Transverse colon (tissue), 4 donors: Measurements from ENCODE around the gene PAOX.
"Not testable (repeated sequence)": the region's sequence is repeated elsewhere in the genome, so short reads cannot be mapped to it uniquely, and the experiment has no call there.

Experiments
- EP300 ChIP-seq: sonication (generic); formaldehyde crosslinking; IDR thresholded peaks from one replicate; pipeline ENCODE4 v1.6.1; 2017; ENCODE audit warnings: antibody characterized with exemption, low read depth
- POLR2A ChIP-seq: fragments of 450-650 bp; IDR thresholded peaks from one replicate; pipeline ENCODE4 v1.6.1; 2016; ENCODE audit warnings: antibody characterized with exemption, mild to moderate bottlenecking, moderate library complexity
- POLR2AphosphoS5 ChIP-seq, 3 donors: sonication (generic); formaldehyde crosslinking; IDR thresholded peaks; one replicate each; pipeline ENCODE4 v1.6.1; 2016; ENCODE audit warnings: antibody characterized with exemption in 3 of 3
- TF ChIP-seq, protein P1 (sequence below), 5 experiments: fragments of 200-600 bp in 3 of 5; fragments of 450-650 bp in 2 of 5; sonication (generic) in 3 of 5; IDR thresholded peaks; 1 replicate in 2 of 5; 2 replicates in 3 of 5; pipeline ENCODE4 v1.5.1; 2016 to 2017; ENCODE audit warnings: antibody characterized with exemption in 5 of 5, inconsistent platforms in 3 of 5, mild to moderate bottlenecking in 2 of 5, moderate library complexity in 1 of 5

GRCh38 chr10:133376183-133376582 is 2.9 kb upstream of the PAOX start:
- TF ChIP-seq, protein P1, sequence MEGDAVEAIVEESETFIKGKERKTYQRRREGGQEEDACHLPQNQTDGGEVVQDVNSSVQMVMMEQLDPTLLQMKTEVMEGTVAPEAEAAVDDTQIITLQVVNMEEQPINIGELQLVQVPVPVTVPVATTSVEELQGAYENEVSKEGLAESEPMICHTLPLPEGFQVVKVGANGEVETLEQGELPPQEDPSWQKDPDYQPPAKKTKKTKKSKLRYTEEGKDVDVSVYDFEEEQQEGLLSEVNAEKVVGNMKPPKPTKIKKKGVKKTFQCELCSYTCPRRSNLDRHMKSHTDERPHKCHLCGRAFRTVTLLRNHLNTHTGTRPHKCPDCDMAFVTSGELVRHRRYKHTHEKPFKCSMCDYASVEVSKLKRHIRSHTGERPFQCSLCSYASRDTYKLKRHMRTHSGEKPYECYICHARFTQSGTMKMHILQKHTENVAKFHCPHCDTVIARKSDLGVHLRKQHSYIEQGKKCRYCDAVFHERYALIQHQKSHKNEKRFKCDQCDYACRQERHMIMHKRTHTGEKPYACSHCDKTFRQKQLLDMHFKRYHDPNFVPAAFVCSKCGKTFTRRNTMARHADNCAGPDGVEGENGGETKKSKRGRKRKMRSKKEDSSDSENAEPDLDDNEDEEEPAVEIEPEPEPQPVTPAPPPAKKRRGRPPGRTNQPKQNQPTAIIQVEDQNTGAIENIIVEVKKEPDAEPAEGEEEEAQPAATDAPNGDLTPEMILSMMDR (IDR thresholded peaks at IDR 0.05), result not testable (repeated sequence)
- TF ChIP-seq EP300; POLR2AphosphoS5 (IDR thresholded peaks at IDR 0.05); POLR2A: not testable (repeated sequence)
